Measurements from ENCODE around the gene SMARCC2. TPM values are rescaled to one million over a fixed set of nuclear protein-coding genes. Genes with fewer than 3 reads are reported as not detected.
A peak's percentile ranks its signal among the peaks of the same experiment; 100 is the strongest.

Gene SMARCC2
- total and polyA plus RNA-seq, 2 of the 13 experiments (the other 11 are each of a cell fraction or from before 2014, with no cell fraction given) = 21.3 to 24.1 TPM

GRCh38 chr12:56154246-56154771 lies 35.0 kb downstream of the SMARCC2 start:
- ATAC-seq (no peak), FAIRE-seq (no peak), DNase-seq (ENCODE audit: low spot score) (no peak)
- no peak overlapping the region for H3K9ac ChIP-seq (ENCODE audit: insufficient read depth, low read depth, low read length)
- H3K27ac ChIP-seq (ENCODE audit: extremely low read length, insufficient read depth, low read length) = no peak overlapping the region
- POLR2A ChIA-PET = interaction anchor here (1.0 to 2.3 kb wide), 4 partner anchors 26 to 36 kb away, joined by 3 to 17 read pairs (median 4); partner anchors contain the start of genes ESYT1, SMARCC2 and ZC3H10
- BruUV-seq (replicated peaks) = no TSS peak
- no peaks in the 10 kb centered on the region for H3K9me3 ChIP-seq (ENCODE audit: low read length)
- H3K4me1 ChIP-seq (ENCODE audit: insufficient read depth, low read length) = peaks cover 46% of the 10 kb centered on the region
- 100% methylated on average over 1 of the region's 1 CpG for WGBS (ENCODE audit: low lambda C conversion rate)
- 0 out of 5 replicates have a peak, but pooled peaks cover 0 to 1% of the 10 kb centered on the region in 2 experiments for H3K36me3 ChIP-seq (replicated peaks in 1 of 2; ENCODE audit: control insufficient read depth in 1 of 2, insufficient read depth in 2 of 2, low read length in 2 of 2)
- intact Hi-C loops (cut with micrococcal nuclease; ENCODE audit: unreplicated experiment) = no loop called here
- in situ Hi-C loops (cut with HindIII; ENCODE audit: extremely low pct_ligation_motif_present, low pct_unique_long_range_greater_than_20kb) = no loop called here
- H2AFZ ChIP-seq (ENCODE audit: low read length) = no peak overlapping the region
- H3K4me3 ChIP-seq (replicated peaks in 1 of 3; ENCODE audit: insufficient read depth in 1 of 3, low read depth in 2 of 3, low read length in 3 of 3) = no peak overlapping the region
- no peaks in the 10 kb centered on the region; a peak in 1 of 5 replicates for H3K27me3 ChIP-seq (ENCODE audit: control insufficient read depth in 1 of 2, insufficient read depth in 2 of 2, low read length in 2 of 2)
- H3K79me2 ChIP-seq (ENCODE audit: insufficient read depth, low read length) = peaks cover 27% of the 10 kb centered on the region
- peaks cover 3% of the 10 kb centered on the region; the same call in 1 of the 2 replicates for H4K20me1 ChIP-seq (ENCODE audit: insufficient read depth, low read length)
- peak overlapping the region; percentile 82; the same call in 1 of the 2 replicates for H3K4me2 ChIP-seq (ENCODE audit: low read depth, low read length)
- CTCF ChIA-PET (ENCODE audit: low intra/inter-chr PET ratio, low total read pairs) = no interaction called here
- TF ChIP-seq, protein P1, sequence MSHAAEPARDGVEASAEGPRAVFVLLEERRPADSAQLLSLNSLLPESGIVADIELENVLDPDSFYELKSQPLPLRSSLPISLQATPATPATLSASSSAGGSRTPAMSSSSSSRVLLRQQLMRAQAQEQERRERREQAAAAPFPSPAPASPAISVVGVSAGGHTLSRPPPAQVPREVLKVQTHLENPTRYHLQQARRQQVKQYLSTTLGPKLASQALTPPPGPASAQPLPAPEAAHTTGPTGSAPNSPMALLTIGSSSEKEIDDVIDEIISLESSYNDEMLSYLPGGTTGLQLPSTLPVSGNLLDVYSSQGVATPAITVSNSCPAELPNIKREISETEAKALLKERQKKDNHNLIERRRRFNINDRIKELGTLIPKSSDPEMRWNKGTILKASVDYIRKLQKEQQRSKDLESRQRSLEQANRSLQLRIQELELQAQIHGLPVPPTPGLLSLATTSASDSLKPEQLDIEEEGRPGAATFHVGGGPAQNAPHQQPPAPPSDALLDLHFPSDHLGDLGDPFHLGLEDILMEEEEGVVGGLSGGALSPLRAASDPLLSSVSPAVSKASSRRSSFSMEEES (CRISPR knock-in tag; IDR thresholded peaks at IDR 0.05) = no peak
- TF ChIP-seq ATF1 (CRISPR knock-in tag; IDR thresholded peaks at IDR 0.05) = no peak
- no peak for TF ChIP-seq ZNF672 (CRISPR knock-in tag; IDR thresholded peaks at IDR 0.05)
- no peak for TF ChIP-seq ZNF550 (CRISPR knock-in tag; IDR thresholded peaks at IDR 0.05; ENCODE audit: borderline replicate concordance)
- TF ChIP-seq CEBPB (IDR thresholded peaks at IDR 0.05; ENCODE audit: borderline replicate concordance, low read depth, low read length) = no peak
- no peak for TF ChIP-seq TAF1 (CRISPR knock-in tag; IDR thresholded peaks at IDR 0.05)
- TF ChIP-seq GABPA (IDR thresholded peaks at IDR 0.05; ENCODE audit: low read depth, low read length) = no peak
- TF ChIP-seq GABPA (CRISPR knock-in tag; IDR thresholded peaks at IDR 0.05; ENCODE audit: low read depth) = no peak
- TF ChIP-seq, protein P2, sequence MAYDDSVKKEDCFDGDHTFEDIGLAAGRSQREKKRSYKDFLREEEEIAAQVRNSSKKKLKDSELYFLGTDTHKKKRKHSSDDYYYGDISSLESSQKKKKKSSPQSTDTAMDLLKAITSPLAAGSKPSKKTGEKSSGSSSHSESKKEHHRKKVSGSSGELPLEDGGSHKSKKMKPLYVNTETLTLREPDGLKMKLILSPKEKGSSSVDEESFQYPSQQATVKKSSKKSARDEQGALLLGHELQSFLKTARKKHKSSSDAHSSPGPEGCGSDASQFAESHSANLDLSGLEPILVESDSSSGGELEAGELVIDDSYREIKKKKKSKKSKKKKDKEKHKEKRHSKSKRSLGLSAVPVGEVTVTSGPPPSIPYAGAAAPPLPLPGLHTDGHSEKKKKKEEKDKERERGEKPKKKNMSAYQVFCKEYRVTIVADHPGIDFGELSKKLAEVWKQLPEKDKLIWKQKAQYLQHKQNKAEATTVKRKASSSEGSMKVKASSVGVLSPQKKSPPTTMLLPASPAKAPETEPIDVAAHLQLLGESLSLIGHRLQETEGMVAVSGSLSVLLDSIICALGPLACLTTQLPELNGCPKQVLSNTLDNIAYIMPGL (CRISPR knock-in tag; IDR thresholded peaks at IDR 0.05; ENCODE audit: borderline replicate concordance in 1 of 2, low read depth in 1 of 2) = no peak
- TF ChIP-seq, protein P3, sequence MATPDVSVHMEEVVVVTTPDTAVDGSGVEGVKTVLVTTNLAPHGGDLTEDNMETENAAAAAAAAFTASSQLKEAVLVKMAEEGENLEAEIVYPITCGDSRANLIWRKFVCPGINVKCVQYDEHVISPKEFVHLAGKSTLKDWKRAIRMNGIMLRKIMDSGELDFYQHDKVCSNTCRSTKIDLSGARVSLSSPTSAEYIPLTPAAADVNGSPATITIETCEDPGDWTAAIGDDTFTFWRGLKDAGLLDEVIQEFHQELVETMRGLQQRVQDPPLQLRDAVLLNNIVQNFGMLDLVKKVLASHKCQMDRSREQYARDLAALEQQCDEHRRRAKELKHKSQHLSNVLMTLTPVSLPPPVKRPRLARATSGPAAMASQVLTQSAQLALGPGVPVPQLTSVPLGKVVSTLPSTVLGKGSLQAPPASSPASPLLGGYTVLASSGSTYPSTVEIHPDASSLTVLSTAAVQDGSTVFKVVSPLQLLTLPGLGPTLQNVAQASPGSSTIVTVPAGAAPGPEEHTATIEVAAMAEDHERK (CRISPR knock-in tag; IDR thresholded peaks at IDR 0.05; ENCODE audit: low read depth) = no peak
- TF ChIP-seq USF2 (IDR thresholded peaks at IDR 0.05; ENCODE audit: low read depth, low read length) = no peak
- TF ChIP-seq USF2 (CRISPR knock-in tag; IDR thresholded peaks at IDR 0.05; ENCODE audit: borderline replicate concordance) = no peak
- no peak for TF ChIP-seq ZNF576 (CRISPR knock-in tag; IDR thresholded peaks at IDR 0.05)
